Jurkat, Clone E6-1 (cell line): ENCODE measurements around the gene HVCN1.

Source experiments
- DNase-seq: peaks from one replicate; pipeline ENCODE4 v3.0.0-alpha.2; 2011; ENCODE audit warnings: low read depth, low spot score
- H3K4me3 ChIP-seq: 2 replicates; pipeline ENCODE4 v1.5.1; 2011; ENCODE audit warnings: mild to moderate bottlenecking, low read length, control low read depth, moderate library complexity

Gene HVCN1

DNA sequence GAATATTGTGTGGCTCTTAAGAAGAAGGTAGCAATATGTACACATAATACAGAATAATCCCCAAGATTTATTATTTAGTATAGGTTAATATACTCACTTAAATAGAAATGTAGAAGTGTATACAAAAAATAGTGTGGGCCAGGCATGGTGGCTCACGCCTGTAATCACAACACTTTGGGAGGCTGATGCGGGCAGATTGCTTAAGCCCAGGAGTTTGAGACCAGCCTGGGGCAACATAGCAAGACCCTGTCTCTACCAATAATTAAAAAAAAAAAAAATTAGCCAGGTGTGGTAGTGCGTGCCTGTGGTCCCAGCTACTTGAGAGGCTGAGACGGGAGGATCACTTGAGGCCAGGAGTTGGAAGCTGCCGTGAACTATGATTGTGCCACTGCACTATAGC, 15.3 kb upstream of the HVCN1 start:
- DNase-seq, result no peak
- no peak overlapping the region for H3K4me3 ChIP-seq

DNA sequence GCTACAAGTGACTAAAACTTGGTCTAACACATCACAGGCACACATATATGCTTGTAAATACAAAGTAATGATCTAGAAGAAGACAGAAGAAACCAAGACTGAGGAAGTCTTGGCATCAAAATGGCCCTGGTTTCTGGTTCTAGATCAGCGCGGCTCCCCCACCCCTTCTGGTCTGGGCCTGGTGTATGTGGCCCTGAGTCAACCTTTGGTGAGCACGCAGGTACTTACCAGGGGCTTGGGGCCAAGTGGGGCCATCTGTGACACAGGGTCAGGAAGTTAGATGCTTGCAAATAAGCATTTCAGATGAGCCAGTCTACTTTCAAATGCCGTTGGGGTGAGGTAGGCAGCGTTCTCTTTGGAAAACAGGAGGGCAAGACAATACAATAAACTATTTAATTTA, 13.2 kb upstream of the HVCN1 start:
- no peak for DNase-seq
- H3K4me3 ChIP-seq, result no peak overlapping the region

DNA sequence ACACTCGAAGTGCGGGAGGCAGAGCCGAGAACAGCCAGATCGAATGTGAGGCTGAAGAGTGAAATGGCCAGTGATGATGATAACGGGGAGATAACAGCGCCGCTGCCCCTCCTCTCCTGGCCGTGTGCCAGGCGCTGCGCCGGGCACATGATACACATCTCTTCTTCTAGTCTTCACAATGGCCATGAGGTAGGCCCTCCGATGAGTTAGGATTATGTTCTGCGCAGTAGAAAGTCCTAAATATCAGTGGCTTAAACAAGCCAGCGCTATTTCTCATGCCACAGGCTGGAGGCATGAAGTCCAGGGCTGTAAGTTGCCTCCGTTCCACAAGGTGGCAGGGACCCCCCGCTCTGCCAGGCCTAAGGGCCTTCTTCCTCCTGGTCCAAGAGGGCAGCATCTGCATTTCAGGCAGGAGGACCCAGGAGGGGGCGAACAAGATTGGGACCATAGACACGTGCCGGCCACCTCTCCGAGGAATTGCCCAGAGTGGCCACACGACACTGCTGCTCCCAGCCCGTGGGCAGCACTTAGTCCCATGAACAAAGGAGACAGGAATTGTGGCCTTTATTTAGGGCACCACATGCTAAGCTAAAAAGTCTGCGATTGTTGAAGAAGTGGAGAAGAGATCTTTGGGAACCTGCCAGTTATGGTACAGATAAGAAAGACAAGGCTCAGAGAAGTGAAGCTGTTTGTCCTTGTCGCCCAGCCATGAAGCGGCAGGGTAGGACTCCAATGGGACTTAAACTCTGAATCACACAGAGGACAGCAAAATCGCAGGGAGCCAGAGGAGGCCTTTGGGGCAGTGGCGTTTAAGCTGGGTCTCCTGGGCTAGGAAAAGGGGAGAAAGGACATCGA, 10.9 kb upstream of the HVCN1 start:
- no peak overlapping the region for H3K4me3 ChIP-seq
- no peak for DNase-seq

- H3K4me3 ChIP-seq, result no peak overlapping the region
- peak; percentile 89 for DNase-seq
Measured at GRCh38 chr12:110698171-110698902, 9.4 kb upstream of the HVCN1 start.

GRCh38 chr12:110697236-110697635, 8.3 kb upstream of the HVCN1 start:
- DNase-seq, result no peak
- no peak overlapping the region for H3K4me3 ChIP-seq

DNA sequence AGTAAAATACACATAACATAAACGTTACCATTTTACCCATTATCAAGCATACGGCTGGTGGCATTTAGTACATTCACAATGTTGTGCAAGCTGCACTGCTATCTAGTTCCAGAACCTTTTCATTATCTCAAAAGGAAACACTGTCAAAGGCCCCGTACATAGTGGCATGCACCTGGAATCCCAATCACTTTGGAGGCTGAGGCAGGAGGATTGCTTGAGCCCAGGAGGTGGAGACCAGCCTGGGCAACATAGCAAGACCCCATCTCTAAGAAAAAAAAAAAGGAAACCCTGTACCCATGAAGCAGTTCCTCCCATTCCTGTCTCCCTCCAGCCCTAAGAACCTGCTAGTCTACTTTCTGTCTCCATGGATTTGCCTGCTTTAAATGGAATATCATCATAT, 7.4 kb upstream of the HVCN1 start:
- H3K4me3 ChIP-seq, result no peak overlapping the region
- no peak for DNase-seq

DNA sequence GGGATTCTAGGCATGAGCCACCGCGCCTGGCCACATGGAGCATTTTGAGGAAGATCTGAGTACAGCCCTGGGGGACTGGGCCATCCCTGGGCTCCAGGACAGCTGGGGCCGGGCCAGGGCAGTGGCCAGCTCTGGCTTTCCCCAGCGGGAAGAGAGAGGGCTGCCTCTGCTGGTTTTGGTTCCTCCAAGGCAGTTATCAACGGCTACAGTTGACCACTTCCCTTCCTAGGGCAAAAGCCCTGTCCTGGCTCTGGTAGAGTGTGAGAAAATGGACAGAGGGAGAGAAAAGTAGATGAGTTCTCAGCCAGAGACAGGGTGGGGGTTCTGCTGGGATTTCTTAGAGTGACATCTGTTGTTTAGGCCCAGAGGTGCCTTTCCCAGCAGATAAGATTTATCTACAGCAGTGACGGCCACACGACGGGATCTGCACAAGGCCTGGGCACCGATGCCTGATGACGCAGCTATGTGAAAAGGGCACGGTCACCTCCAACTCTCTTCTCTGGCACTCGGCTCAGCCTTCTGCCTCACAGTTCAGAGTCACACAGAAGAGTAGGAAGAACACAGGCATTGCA, 5.5 kb upstream of the HVCN1 start:
- no peak for DNase-seq
- no peak overlapping the region for H3K4me3 ChIP-seq

GRCh38 chr12:110693731-110694130, 4.8 kb upstream of the HVCN1 start:
- no peak overlapping the region for H3K4me3 ChIP-seq
- DNase-seq, result no peak

GRCh38 chr12:110690127-110690430, 1.2 kb upstream of the HVCN1 start:
- H3K4me3 ChIP-seq, result peak overlapping the region; percentile 61
- DNase-seq, result no peak

DNA sequence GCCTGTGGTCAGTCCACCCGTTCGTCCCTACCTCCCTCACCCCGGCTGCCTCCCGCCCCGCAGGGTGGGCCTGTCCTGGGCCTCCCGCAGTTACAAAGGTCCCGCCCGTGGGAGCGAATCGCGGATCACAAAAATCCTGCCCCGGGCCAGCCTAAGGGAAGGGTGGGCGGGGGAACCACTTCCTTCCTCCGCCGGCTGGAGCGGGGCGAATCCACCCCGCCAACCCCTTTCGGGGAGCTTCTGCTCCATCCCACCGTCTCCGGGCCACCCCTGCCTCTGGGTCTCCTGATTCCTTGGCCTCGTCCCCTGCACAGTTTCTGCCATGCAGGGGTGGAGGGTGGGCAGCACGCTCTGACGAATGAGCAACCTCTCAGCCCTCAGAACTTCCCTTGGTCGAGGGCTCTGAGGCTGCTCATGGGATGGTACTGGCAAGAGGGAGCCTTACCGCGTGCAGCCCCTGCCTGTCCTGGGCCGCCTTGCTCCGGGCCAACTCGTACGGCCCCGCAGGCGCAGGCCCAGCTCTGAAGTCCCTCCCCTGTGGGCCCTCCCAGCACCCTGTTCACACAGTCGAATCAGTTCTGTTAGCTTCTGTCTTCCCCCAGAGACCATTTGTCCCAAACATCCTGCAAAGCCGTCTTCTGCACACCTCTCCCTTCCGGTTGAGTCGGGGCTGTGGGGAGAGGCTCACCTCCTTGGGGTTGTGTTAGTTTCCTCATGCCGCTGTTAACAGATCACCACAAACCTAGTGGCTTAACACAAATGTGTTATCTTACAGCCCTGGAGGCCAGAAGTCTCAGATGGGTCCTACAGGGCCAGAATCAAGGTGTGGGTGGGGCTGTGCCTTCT, 589 bp upstream of the HVCN1 start:
- H3K4me3 ChIP-seq, result peak overlapping the region; percentile 61
- DNase-seq, result peak; percentile 80

DNA sequence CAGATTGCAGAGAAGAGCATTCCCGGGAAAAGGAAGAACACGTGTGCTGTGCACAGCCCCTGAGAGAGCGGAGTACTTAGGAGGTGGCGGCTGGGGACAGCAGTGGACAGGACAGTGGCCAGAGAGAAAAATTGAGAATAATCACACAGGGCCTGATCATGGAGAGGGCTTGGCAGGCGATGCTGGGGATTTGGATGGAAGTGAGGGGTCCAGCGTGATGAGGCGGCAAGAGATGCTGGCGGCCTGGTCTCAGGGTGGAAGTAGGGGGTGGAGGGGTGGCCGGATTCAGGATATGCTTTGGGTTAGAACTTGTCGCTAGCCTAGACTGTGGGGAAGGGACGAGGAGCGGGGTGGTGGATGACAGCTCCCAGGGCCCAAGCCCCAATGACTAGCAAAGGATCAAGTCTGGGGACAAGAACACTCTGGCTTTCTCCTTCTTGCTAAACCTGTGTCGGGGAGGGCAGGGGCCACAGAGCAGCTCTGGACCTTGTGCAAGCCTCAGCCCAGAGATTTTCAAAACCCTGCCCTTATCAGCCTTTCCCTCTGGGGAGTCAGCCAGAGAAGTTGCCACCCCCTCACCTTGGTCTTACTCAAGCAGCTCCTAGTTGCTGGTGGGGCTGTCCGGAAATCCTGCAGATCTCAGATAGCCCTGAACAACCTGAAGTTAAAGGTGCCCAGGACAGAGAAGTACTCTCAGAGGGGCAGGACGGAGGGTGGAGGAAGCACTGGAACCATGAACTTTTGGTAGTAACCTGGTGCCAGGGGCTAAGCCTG, 1.3 kb downstream of the HVCN1 start:
- no peak overlapping the region for H3K4me3 ChIP-seq
- DNase-seq, result no peak

GRCh38 chr12:110686294-110686903, 2.5 kb downstream of the HVCN1 start:
- no peak overlapping the region for H3K4me3 ChIP-seq
- no peak for DNase-seq

DNA sequence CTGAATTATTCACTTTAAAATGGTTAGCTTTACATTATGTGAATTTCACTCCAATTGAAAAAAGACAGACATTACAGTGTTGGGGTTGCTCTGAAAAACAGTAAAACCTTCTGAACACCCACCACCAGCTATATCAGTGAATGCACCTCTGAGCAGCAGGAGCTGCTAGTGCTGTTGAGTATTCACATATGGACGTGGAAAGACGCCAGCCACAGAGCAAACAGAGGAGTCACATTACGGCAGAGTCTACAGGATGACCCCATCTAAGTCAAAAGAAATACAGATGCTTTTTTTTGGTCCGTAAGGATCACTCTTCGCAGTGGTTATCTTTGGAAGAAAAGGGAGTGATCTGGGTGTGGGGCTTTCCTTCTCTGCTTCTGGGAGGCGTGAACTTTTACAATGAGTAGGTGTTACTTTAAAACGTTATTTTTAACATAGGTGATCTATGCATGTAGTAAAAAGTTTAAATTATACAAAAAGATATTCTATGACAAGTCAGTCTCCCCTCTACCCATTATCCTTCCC, 4.5 kb downstream of the HVCN1 start:
- no peak for DNase-seq
- H3K4me3 ChIP-seq, result no peak overlapping the region

DNA sequence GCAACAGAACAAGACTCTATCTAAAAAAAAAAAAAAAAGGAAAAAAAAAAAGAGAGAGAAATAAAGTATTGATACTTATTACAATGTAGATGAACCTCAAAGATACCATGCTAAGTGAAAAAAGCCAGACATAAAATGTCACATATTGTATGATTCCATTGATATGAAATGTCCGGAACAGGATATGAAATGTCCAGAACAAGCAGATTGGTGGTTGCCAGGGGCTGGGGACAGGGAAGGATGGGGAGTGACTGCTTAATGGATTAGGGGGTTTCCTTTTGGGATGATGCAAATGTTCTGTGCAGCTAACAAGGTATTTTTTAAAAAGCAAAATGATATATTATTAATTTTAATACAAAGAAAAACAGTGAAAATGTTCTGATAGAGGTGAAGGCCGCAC, 5.0 kb downstream of the HVCN1 start:
- H3K4me3 ChIP-seq, result no peak overlapping the region
- DNase-seq, result no peak

DNA sequence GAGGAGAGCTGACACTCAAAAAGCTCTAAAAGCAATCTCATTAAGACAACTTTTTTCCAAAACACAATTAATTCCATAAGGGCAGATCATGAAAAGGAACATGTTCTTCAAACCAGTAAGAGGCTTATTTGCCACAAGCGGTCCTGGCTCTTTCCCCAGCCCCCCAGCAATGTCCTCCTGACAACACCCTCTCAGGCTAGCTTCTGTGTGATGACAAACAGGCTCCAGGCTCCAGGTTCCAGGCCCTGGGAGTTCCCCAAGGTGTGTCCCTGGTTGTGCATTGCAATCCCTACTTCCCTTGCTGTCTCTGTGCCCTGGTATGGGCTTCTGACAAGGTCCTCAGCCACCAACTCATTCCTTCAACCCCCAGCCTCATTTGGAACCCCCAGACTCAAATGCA, 8.9 kb downstream of the HVCN1 start:
- H3K4me3 ChIP-seq, result no peak overlapping the region
- DNase-seq, result no peak

DNA sequence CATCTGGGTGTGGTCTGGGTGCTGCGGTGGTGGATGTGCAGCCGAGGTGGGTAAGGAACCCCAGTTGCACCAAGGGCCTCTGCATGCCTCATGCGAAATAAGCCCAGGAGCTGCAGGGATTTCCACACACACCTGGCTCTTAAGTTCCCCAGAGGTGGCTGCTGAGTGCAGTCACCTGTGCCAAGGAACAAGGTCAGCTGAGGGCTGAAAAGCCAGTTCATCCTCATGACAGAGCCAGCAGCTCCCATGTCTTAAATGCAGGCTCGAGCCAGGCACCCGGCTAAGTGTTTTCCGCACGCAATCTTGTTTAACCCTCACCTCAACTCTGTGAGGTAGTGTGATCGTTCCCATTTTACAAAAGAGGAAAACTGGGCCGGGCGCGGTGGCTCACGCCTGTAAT, 9.7 kb downstream of the HVCN1 start:
- H3K4me3 ChIP-seq, result no peak overlapping the region
- DNase-seq, result no peak

DNA sequence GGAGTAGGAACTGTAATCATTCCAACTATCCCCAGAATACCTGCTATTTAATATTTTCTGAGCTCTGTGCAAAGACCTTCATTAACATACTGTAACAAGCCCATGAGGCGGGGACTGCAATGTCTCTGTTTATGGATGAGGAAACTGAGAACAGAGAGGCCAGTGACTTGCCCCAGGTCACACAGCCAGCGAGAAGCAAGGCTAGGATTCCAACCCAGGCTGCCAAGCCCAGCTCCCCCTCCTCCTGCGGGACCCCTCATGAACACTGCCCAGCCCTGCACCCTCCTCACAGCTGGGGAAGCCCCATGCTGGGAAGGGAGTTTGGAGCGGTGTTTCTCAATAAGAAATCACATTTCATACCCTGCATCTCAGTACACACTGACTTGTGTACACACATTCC, 10.9 kb downstream of the HVCN1 start:
- DNase-seq, result no peak
- H3K4me3 ChIP-seq, result no peak overlapping the region

DNA sequence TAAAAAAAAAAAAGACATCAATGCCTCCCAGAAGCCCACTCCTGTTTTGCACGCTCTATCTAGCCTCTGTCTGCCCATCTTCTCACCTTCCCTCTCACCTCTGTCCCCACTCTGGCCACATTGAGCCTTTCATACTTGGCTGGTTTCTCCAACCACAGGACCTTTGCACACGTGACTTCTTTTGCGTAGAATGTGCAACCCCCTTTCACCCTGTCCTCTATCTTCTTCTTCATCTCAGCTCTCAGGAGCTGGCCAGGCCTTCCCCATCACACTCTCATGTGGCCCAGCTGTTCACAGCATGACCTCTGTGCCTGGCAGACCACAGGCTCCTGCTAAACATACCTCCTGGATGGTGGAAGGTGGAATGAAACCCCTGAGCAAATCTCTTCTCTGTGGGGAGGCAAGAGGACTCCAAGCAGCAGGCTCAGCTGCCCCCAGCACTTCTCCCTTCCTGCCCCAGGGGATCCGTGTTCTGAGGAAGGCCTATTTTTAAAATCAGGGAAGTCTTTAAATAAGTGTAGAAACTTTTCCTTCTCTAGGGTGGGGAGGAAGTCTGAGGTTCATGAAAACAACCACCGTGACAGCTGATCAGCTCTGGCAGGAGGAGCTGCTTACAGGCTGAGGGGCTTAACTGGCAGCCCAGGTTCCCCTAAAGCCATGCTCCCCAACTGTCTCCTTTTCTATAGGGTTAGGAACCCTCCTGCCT, 11.6 kb downstream of the HVCN1 start:
- no peak overlapping the region for H3K4me3 ChIP-seq
- peak; percentile 46 for DNase-seq
